SHP77 (cell line): Measurements from ENCODE around the gene NDUFS3.
A peak's percentile ranks its signal among the peaks of the same experiment; 100 is the strongest.
"Not testable (repeated sequence)": the region's sequence is repeated elsewhere in the genome, so short reads cannot be mapped to it uniquely, and the experiment has no call there.

ENCODE experiments used
- DNase-seq, 2 experiments: peaks; one replicate each; lab custom pipeline; 2025; lab: John Stamatoyannopoulos, UW

NDUFS3 gene

GRCh38 chr11:47560426-47560825 is 18.4 kb upstream of the NDUFS3 start:
- no peak for DNase-seq

GRCh38 chr11:47562393-47562792 is 16.5 kb upstream of the NDUFS3 start:
- not testable (repeated sequence) for DNase-seq

- DNase-seq, result not testable (repeated sequence)
These were observed 14.5 kb upstream of the NDUFS3 start for GRCh38 chr11:47564366-47564765.

- DNase-seq, result no peak
These were observed 13.9 kb upstream of the NDUFS3 start for GRCh38 chr11:47564933-47565339.

GRCh38 chr11:47565340-47566148 is 13.3 kb upstream of the NDUFS3 start, which contains the start of gene PTPMT1:
TSS of gene PTPMT1 (plus strand) at chr11:47565599. CDS start at chr11:47565623, 24 bp downstream.
- DNase-seq, result peak; percentile 73 to 89

GRCh38 chr11:47566149-47566698 is 12.7 kb upstream of the NDUFS3 start:
- peak in 1 of 2 experiments; percentile 7 for DNase-seq

- DNase-seq, result no peak
These were observed 9.2 kb upstream of the NDUFS3 start for GRCh38 chr11:47569646-47570045.

- no peak for DNase-seq
These were observed 8.1 kb upstream of the NDUFS3 start for GRCh38 chr11:47570651-47571356.

GRCh38 chr11:47571357-47571729 is 7.5 kb upstream of the NDUFS3 start:
- DNase-seq, result no peak

GRCh38 chr11:47571895-47572294 is 7.0 kb upstream of the NDUFS3 start:
- DNase-seq, result no peak

- no peak for DNase-seq
These were observed 6.1 kb upstream of the NDUFS3 start for GRCh38 chr11:47572715-47573255.

- DNase-seq, result no peak
These were observed 5.6 kb upstream of the NDUFS3 start for GRCh38 chr11:47573321-47573720.

- DNase-seq, result no peak
These were observed 1.3 kb upstream of the NDUFS3 start for GRCh38 chr11:47577460-47578041.

GRCh38 chr11:47583844-47584243 is 5.0 kb downstream of the NDUFS3 start:
- DNase-seq, result no peak

GRCh38 chr11:47586098-47586855 is 7.4 kb downstream of the NDUFS3 start, which contains the start of gene FAM180B:
TSS of gene FAM180B (plus strand) at chr11:47586678. CDS start at chr11:47586769, 91 bp downstream.
- DNase-seq, result no peak

GRCh38 chr11:47587039-47587716 is 8.3 kb downstream of the NDUFS3 start:
- no peak for DNase-seq

- no peak for DNase-seq
These were observed 9.0 kb downstream of the NDUFS3 start for GRCh38 chr11:47587723-47588326.

- DNase-seq, result no peak
These were observed 10.2 kb downstream of the NDUFS3 start for GRCh38 chr11:47589118-47589517.

- no peak for DNase-seq
These were observed 10.7 kb downstream of the NDUFS3 start for GRCh38 chr11:47589584-47589976.
